HCT116 (cell line): ENCODE results near the gene STT3B. TPM values are rescaled to one million over a fixed set of nuclear protein-coding genes. Genes with fewer than 3 reads are reported as not detected.

Experiments
- ATAC-seq: fragments of 200-7000 bp; cut with Tn5 transposase; 2 replicates; pipeline ENCODE4 v1.9.1; 2020; ENCODE audit warnings: mild to moderate bottlenecking, moderate library complexity
- BruUV-seq: library from RNA; stranded (reverse); fragments of 400-500 nt; replicated peaks from 2 replicates; lab custom pipeline; 2021; lab: Mats Ljungman, UMichigan
- CTCF ChIA-PET: fragments of 300-600 bp; sonication (Branson Sonifier 250); formaldehyde crosslinking; loops from one replicate; lab custom pipeline; 2021; ENCODE audit warnings: antibody characterized with exemption; lab: Charles Lee
- POLR2A ChIA-PET: fragments of 300-600, 350-600 bp; sonication (Branson Sonifier 250); formaldehyde crosslinking; loops from one replicate; lab custom pipeline; 2021; ENCODE audit warnings: antibody characterized with exemption; lab: Charles Lee
- RAD21 ChIA-PET, 2 experiments: fragments of 300-600 bp; sonication (Branson Sonifier 250); formaldehyde crosslinking; loops; one replicate each; lab custom pipeline; 2023; ENCODE audit warnings: low total read pairs in 2 of 2; ENCODE audit not compliant: uncharacterized antibody in 2 of 2, unreplicated experiment in 2 of 2, low non-redundant PET in 1 of 2; lab: Charles Lee
- DNase-seq: peaks from one replicate; pipeline ENCODE4 v3.0.0-alpha.2; 2010; ENCODE audit warnings: low read depth, low spot score
- H2AFZ ChIP-seq: fragments of 200-600 bp; shearing (Covaris generic), sonication (generic); 2 replicates; pipeline ENCODE4 v1.6.1; 2017; ENCODE audit warnings: low read depth, mixed run types, mixed read lengths, antibody characterized with exemption, low read length; ENCODE audit not compliant: poor library complexity, severe bottlenecking
- H3K27ac ChIP-seq: 2 replicates; pipeline ENCODE4 v1.5.1; 2012; ENCODE audit warnings: low read depth, low read length
- H3K27me3 ChIP-seq: fragments of 200-600 bp; sonication (generic); 2 replicates; pipeline ENCODE4 v1.6.1; 2016; ENCODE audit warnings: mixed run types, low read length, mixed read lengths; ENCODE audit not compliant: insufficient read depth
- H3K36me3 ChIP-seq, 2 experiments: fragments of 200-500 bp in 1 of 2; fragments of 200-600 bp in 1 of 2; sonication (Bioruptor generic) in 1 of 2; sonication (generic) in 1 of 2; 2 replicates each; pipeline versions ENCODE4 v1.5.1 to v1.6.1; 2014 to 2016; ENCODE audit warnings: low read length in 2 of 2, inconsistent platforms in 1 of 2, mixed read lengths in 1 of 2, mixed run types in 1 of 2; ENCODE audit not compliant: insufficient read depth in 2 of 2, control insufficient read depth in 1 of 2
- H3K4me1 ChIP-seq, 2 experiments: fragments of 200-600 bp in 1 of 2; sonication (generic) in 1 of 2; 2 replicates each; pipeline versions ENCODE4 v1.5.1 to v1.6.1; 2012 to 2017; ENCODE audit warnings: low read length in 2 of 2, inconsistent platforms in 1 of 2, mild to moderate bottlenecking in 1 of 2, mixed read lengths in 1 of 2, mixed run types in 1 of 2, moderate library complexity in 1 of 2; ENCODE audit not compliant: insufficient read depth in 2 of 2, control insufficient read depth in 1 of 2
- H3K4me2 ChIP-seq: fragments of 200-600 bp; sonication (generic); 2 replicates; pipeline ENCODE4 v1.6.1; 2017; ENCODE audit warnings: mixed run types, low read length, mixed read lengths
- H3K4me3 ChIP-seq, 2 experiments: fragments of 200-600 bp in 1 of 2; sonication (generic) in 1 of 2; replicated peaks in 1 of 2; 2 replicates each; pipeline ENCODE4 v1.5.1; 2011 to 2016; ENCODE audit warnings: low read length in 2 of 2, control low read depth in 1 of 2, low read depth in 1 of 2, mild to moderate bottlenecking in 1 of 2, mixed read lengths in 1 of 2, mixed run types in 1 of 2
- H3K79me2 ChIP-seq: fragments of 200-600 bp; sonication (generic); 2 replicates; pipeline ENCODE4 v1.6.1; 2017; ENCODE audit warnings: mild to moderate bottlenecking, mixed run types, low read length, moderate library complexity, mixed read lengths; ENCODE audit not compliant: insufficient read depth
- H3K9ac ChIP-seq: fragments of 200-600 bp; sonication (generic); 2 replicates; pipeline ENCODE4 v1.6.1; 2016; ENCODE audit warnings: low read length, mixed read lengths
- H3K9me2 ChIP-seq: fragments of 200-600 bp; sonication (generic), shearing (Covaris generic); 2 replicates; pipeline ENCODE4 v1.6.1; 2017; ENCODE audit warnings: mixed run types, mild to moderate bottlenecking, moderate library complexity; ENCODE audit not compliant: insufficient read depth
- H3K9me3 ChIP-seq, 2 experiments: fragments of 200-500 bp in 1 of 2; fragments of 200-600 bp in 1 of 2; sonication (Bioruptor generic) in 1 of 2; sonication (generic) in 1 of 2; 2 replicates each; pipeline ENCODE4 v1.6.1; 2014 to 2017; ENCODE audit warnings: low read length in 2 of 2, mixed read lengths in 2 of 2, inconsistent platforms in 1 of 2, low read depth in 1 of 2, mild to moderate bottlenecking in 1 of 2, mixed run types in 1 of 2, moderate library complexity in 1 of 2; ENCODE audit not compliant: control insufficient read depth in 1 of 2, insufficient read depth in 1 of 2
- H4K20me1 ChIP-seq: fragments of 200-600 bp; sonication (generic), shearing (Covaris generic); 2 replicates; pipeline ENCODE4 v1.6.1; 2017; ENCODE audit warnings: mixed run types, mild to moderate bottlenecking, moderate library complexity; ENCODE audit not compliant: insufficient read depth
- CEBPB ChIP-seq: IDR thresholded peaks from 2 replicates; pipeline ENCODE4 v1.6.1; 2012; ENCODE audit warnings: low read depth
- EGR1 ChIP-seq: IDR thresholded peaks from 2 replicates; pipeline ENCODE4 v1.6.1; 2012; ENCODE audit warnings: low read depth
- ELF1 ChIP-seq: IDR thresholded peaks from 2 replicates; pipeline ENCODE4 v1.6.1; 2012; ENCODE audit warnings: low read depth, borderline replicate concordance
- EZH2 ChIP-seq: fragments of 200-600 bp; sonication (generic); IDR thresholded peaks from 2 replicates; pipeline ENCODE4 v1.6.1; 2017; ENCODE audit warnings: antibody characterized with exemption, mixed run types
- EZH2phosphoT487 ChIP-seq: fragments of 200-600 bp; IDR thresholded peaks from 2 replicates; pipeline ENCODE4 v1.6.1; 2018; ENCODE audit warnings: antibody characterized with exemption, borderline replicate concordance
- FOSL1 ChIP-seq: IDR thresholded peaks from 2 replicates; pipeline ENCODE4 v1.6.1; 2012; ENCODE audit warnings: low read depth
- POLR2A ChIP-seq: IDR thresholded peaks from 2 replicates; pipeline ENCODE4 v1.7.0; 2011; ENCODE audit warnings: borderline replicate concordance; ENCODE audit not compliant: insufficient read depth, insufficient read length; ENCODE audit errors: extremely low read depth
- POLR2AphosphoS5 ChIP-seq: IDR thresholded peaks from 2 replicates; pipeline ENCODE4 v1.6.1; 2011; ENCODE audit warnings: mild to moderate bottlenecking, low read depth, low read length, moderate library complexity
- RAD21 ChIP-seq: IDR thresholded peaks from 2 replicates; pipeline ENCODE4 v1.6.1; 2012; ENCODE audit warnings: low read depth, mild to moderate bottlenecking
- SIN3A ChIP-seq: IDR thresholded peaks from 2 replicates; pipeline ENCODE4 v1.6.1; 2012; ENCODE audit warnings: low read depth
- SP1 ChIP-seq: IDR thresholded peaks from 2 replicates; pipeline ENCODE4 v1.6.1; 2012; ENCODE audit warnings: low read depth
- SRF ChIP-seq: IDR thresholded peaks from 2 replicates; pipeline ENCODE4 v1.6.1; 2012; ENCODE audit warnings: low read depth
- YY1 ChIP-seq: IDR thresholded peaks from 2 replicates; pipeline ENCODE4 v1.6.1; 2011; ENCODE audit warnings: low read length, low read depth, moderate library complexity, mild to moderate bottlenecking; ENCODE audit not compliant: insufficient replicate concordance; ENCODE audit errors: extremely low read depth
- ZFX ChIP-seq: fragments of 450-650 bp; IDR thresholded peaks from 2 replicates; pipeline ENCODE4 v1.6.1; 2017
- ZNF274 ChIP-seq: fragments of 200-500 bp; sonication (Bioruptor generic); IDR thresholded peaks from 2 replicates; pipeline ENCODE4 v1.6.1; 2014; ENCODE audit warnings: mild to moderate bottlenecking, low read depth, low read length, inconsistent platforms
- intact Hi-C: fragments of 100-400 bp; cut with micrococcal nuclease; formaldehyde crosslinking; loops from 2 replicates; pipeline ENCODE4 v1.10.0; 2022
- total RNA-seq: library from RNA; stranded (reverse); gene quantifications from one replicate; pipeline ENCODE4 v1.2.1, GENCODE V29; 2021; ENCODE audit not compliant: unreplicated experiment
- TF ChIP-seq, protein P1 (sequence below): IDR thresholded peaks from 2 replicates; pipeline ENCODE4 v1.6.1; 2011; ENCODE audit warnings: mild to moderate bottlenecking, low read length, moderate library complexity; ENCODE audit not compliant: insufficient replicate concordance; ENCODE audit errors: extremely low read depth
- TF ChIP-seq, protein P2 (sequence below): IDR thresholded peaks from 2 replicates; pipeline ENCODE4 v1.6.1; 2012; ENCODE audit warnings: low read depth

STT3B gene
- total RNA-seq, 1 experiment from 2014 or later, result 131 TPM

DNA sequence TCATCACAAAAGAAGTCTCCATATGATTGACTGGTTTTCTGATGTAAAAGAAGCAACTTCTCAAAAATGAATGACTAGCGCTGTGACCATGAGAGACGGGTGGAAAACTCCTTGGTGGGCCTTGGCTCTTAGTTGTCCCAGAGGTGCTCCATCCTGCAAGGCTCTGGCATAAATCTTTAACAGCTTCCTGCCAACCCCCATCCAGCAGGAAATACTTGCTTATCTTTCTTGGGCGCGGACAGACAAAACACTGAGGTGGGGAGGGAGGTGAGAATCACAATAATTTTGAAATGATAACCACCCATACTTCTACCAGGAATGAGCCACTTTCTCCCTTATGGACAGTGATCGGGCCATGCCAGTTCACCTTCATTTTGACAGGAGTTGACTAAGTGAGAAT, 128.6 kb downstream of the STT3B start:
- intact Hi-C loops, result no loop called here
- no peak overlapping the region for H3K27ac ChIP-seq
- H3K36me3 ChIP-seq, result no peaks in the 10 kb centered on the region
- no peaks in the 10 kb centered on the region for H3K9me2 ChIP-seq
- H3K4me1 ChIP-seq, result no peaks in the 10 kb centered on the region
- H3K79me2 ChIP-seq, result no peaks in the 10 kb centered on the region
- no peaks in the 10 kb centered on the region for H3K9me3 ChIP-seq
- H2AFZ ChIP-seq, result no peak overlapping the region
- CTCF ChIA-PET, result no interaction called here
- H3K4me2 ChIP-seq, result no peak overlapping the region
- POLR2A ChIA-PET, result no interaction called here
- no peak overlapping the region for H3K9ac ChIP-seq
- no peaks in the 10 kb centered on the region for H4K20me1 ChIP-seq
- H3K27me3 ChIP-seq, result no peaks in the 10 kb centered on the region
- no peak overlapping the region for H3K4me3 ChIP-seq
- RAD21 ChIA-PET, result no interaction called here
- no peak for ATAC-seq
- TF ChIP-seq EGR1 (no peak), ZFX (no peak), ZNF274 (no peak), SRF (no peak), FOSL1 (no peak), RAD21 (no peak), EZH2phosphoT487 (no peak), SIN3A (no peak), EZH2 (no peak), YY1 (no peak), ELF1 (no peak), SP1 (no peak), POLR2A (no peak), CEBPB (no peak), POLR2AphosphoS5 (no peak)
- TF ChIP-seq, protein P1, sequence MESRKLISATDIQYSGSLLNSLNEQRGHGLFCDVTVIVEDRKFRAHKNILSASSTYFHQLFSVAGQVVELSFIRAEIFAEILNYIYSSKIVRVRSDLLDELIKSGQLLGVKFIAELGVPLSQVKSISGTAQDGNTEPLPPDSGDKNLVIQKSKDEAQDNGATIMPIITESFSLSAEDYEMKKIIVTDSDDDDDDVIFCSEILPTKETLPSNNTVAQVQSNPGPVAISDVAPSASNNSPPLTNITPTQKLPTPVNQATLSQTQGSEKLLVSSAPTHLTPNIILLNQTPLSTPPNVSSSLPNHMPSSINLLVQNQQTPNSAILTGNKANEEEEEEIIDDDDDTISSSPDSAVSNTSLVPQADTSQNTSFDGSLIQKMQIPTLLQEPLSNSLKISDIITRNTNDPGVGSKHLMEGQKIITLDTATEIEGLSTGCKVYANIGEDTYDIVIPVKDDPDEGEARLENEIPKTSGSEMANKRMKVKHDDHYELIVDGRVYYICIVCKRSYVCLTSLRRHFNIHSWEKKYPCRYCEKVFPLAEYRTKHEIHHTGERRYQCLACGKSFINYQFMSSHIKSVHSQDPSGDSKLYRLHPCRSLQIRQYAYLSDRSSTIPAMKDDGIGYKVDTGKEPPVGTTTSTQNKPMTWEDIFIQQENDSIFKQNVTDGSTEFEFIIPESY, result no peak
- TF ChIP-seq, protein P2, sequence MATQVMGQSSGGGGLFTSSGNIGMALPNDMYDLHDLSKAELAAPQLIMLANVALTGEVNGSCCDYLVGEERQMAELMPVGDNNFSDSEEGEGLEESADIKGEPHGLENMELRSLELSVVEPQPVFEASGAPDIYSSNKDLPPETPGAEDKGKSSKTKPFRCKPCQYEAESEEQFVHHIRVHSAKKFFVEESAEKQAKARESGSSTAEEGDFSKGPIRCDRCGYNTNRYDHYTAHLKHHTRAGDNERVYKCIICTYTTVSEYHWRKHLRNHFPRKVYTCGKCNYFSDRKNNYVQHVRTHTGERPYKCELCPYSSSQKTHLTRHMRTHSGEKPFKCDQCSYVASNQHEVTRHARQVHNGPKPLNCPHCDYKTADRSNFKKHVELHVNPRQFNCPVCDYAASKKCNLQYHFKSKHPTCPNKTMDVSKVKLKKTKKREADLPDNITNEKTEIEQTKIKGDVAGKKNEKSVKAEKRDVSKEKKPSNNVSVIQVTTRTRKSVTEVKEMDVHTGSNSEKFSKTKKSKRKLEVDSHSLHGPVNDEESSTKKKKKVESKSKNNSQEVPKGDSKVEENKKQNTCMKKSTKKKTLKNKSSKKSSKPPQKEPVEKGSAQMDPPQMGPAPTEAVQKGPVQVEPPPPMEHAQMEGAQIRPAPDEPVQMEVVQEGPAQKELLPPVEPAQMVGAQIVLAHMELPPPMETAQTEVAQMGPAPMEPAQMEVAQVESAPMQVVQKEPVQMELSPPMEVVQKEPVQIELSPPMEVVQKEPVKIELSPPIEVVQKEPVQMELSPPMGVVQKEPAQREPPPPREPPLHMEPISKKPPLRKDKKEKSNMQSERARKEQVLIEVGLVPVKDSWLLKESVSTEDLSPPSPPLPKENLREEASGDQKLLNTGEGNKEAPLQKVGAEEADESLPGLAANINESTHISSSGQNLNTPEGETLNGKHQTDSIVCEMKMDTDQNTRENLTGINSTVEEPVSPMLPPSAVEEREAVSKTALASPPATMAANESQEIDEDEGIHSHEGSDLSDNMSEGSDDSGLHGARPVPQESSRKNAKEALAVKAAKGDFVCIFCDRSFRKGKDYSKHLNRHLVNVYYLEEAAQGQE, result no peak
- no peak for DNase-seq
- no TSS peak for BruUV-seq
